Aorta (tissue), 5 donors: ENCODE results near the gene RASGEF1C. TPM values are rescaled to one million over a fixed set of nuclear protein-coding genes. Genes with fewer than 3 reads are reported as not detected.

Source experiments
- ATAC-seq: fragments of 200-7000 bp; cut with Tn5 transposase; one replicate; pipeline ENCODE4 v1.9.1; 2022; ENCODE audit warnings: moderate library complexity; ENCODE audit not compliant: low FRiP score
- DNase-seq, 2 donors: peaks; one replicate each; pipeline ENCODE4 v3.0.0-alpha.2; 2020
- H3K27ac ChIP-seq, 2 donors: one replicate each; pipeline ENCODE4 v1.5.1; 2013; ENCODE audit warnings: low read length in 2 of 2, mild to moderate bottlenecking in 2 of 2, moderate library complexity in 2 of 2, control low read depth in 1 of 2, inconsistent platforms in 1 of 2, low read depth in 1 of 2
- H3K27me3 ChIP-seq, 2 donors: one replicate each; pipeline ENCODE4 v1.6.1; 2013; ENCODE audit warnings: control low read depth in 1 of 2, low read length in 1 of 2, mild to moderate bottlenecking in 1 of 2, moderate library complexity in 1 of 2; ENCODE audit not compliant: insufficient read depth in 2 of 2, control insufficient read depth in 1 of 2
- H3K36me3 ChIP-seq, 2 donors: one replicate each; pipeline ENCODE4 v1.6.1; 2013; ENCODE audit warnings: control low read depth in 1 of 2, low read length in 1 of 2, mild to moderate bottlenecking in 1 of 2; ENCODE audit not compliant: insufficient read depth in 2 of 2, control insufficient read depth in 1 of 2
- H3K4me1 ChIP-seq, 2 donors: one replicate each; pipeline ENCODE4 v1.6.1; 2013; ENCODE audit warnings: low read length in 2 of 2, control low read depth in 1 of 2, mild to moderate bottlenecking in 1 of 2, moderate library complexity in 1 of 2; ENCODE audit not compliant: insufficient read depth in 2 of 2, control insufficient read depth in 1 of 2
- H3K4me3 ChIP-seq, 2 donors: one replicate each; pipeline ENCODE4 v1.5.1; 2013; ENCODE audit warnings: low read length in 2 of 2, control low read depth in 1 of 2, mild to moderate bottlenecking in 1 of 2
- H3K9me3 ChIP-seq: one replicate; pipeline ENCODE4 v1.6.1; 2013; ENCODE audit warnings: mild to moderate bottlenecking, low read length; ENCODE audit not compliant: control insufficient read depth
- whole genome bisulfite sequencing, 2 donors: extraction: QIAGEN DNeasy Blood & Tissue Kit; methylation state at CpG; one replicate each; pipeline ENCODE4 v1.1.7; 2013; 5-methylcytosine and 5-hydroxymethylcytosine counted together
- intact Hi-C, 2 donors: fragments of 100-400 bp; cut with DNase I; formaldehyde crosslinking; loops; one replicate each; pipeline versions ENCODE4 v1.14.2 to v1.15.0; 2022
- polyA plus RNA-seq, 2 donors: library from polyadenylated mRNA; stranded (reverse); fragments of 200-250 nt; gene quantifications; one replicate each; pipeline ENCODE4 v1.2.3, GENCODE V29; 2013
- total RNA-seq, 2 donors: library from RNA; stranded (reverse); fragmentation: NEBNext Ultra II Directional; extraction: Animal tissue kit (Norgen Biotek cat#: 25700); gene quantifications; one replicate each; pipeline ENCODE4 v1.2.1, GENCODE V29; 2021
- donor health status: healthy with polysubstance abuse.
- donor health status: Bipolar disorder and iron deficiency.
- donor health status: DM: no; HTN: no; CAD: no.
- donor health status: DM: no; HTN: no; CAD: no.
- donor health status: DM: yes; HTN: yes; CAD: no.

Gene RASGEF1C
- total and polyA plus RNA-seq, 4 donors: 0.66 to 1.2 TPM; not detected in 2

DNA sequence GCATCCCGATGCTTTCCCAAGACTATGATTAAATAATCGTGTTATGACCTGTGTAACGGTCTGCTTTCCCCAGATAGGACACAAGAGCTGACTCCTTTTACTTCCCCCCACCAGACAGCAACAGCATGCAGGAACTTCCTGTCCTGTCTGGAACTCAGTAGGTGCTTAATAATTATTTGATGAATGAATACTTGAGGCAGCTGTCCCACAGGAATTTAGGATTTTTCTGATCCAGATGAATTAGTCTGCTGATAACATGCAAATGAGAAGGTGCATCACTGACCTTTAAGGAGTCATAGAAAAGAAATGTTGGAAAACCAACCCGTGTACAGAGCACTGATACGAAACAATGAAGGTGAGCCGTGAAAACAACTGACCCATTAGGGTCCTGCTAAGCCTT lies 149.7 kb downstream of the RASGEF1C start:
- WGBS, 2 donors: 89 to 92% methylated on average over 6 of the region's 6 CpGs
- no peak for ATAC-seq
- intact Hi-C loops: no loop called here

GRCh38 chr5:180056153-180056552 lies 152.9 kb downstream of the RASGEF1C start:
- no peaks in the 10 kb centered on the region for H3K9me3 ChIP-seq
- DNase-seq (no peak), ATAC-seq (no peak)
- WGBS, 2 donors: 99 to 100% methylated on average over 1 of the region's 1 CpG
- H3K4me1 ChIP-seq: no peaks in the 10 kb centered on the region
- H3K27ac ChIP-seq: no peak overlapping the region
- no peaks in the 10 kb centered on the region for H3K36me3 ChIP-seq
- intact Hi-C loops: no loop called here
- no peaks in the 10 kb centered on the region for H3K27me3 ChIP-seq
- no peak overlapping the region for H3K4me3 ChIP-seq

More for the DNA sequence above, 149.7 kb downstream of the RASGEF1C start:
- Histone ChIP-seq H3K27ac (no peak overlapping the region), H3K9me3 (no peaks in the 10 kb centered on the region), H3K4me1 (no peaks in the 10 kb centered on the region), H3K27me3 (no peaks in the 10 kb centered on the region), H3K4me3 (no peak overlapping the region), H3K36me3 (no peaks in the 10 kb centered on the region)
- DNase-seq: no peak

- Histone ChIP-seq H3K9me3 (no peaks in the 10 kb centered on the region), H3K27me3 (no peaks in the 10 kb centered on the region), H3K4me3 (no peak overlapping the region), H3K4me1 (no peaks in the 10 kb centered on the region), H3K36me3 (no peaks in the 10 kb centered on the region), H3K27ac (no peak overlapping the region)
- intact Hi-C loops: no loop called here
- WGBS, 2 donors: 87% methylated on average over 6 of the region's 6 CpGs
- DNase-seq: no peak
- no peak for ATAC-seq
Observed at GRCh38 chr5:180054226-180054625, 154.8 kb downstream of the RASGEF1C start.

DNA sequence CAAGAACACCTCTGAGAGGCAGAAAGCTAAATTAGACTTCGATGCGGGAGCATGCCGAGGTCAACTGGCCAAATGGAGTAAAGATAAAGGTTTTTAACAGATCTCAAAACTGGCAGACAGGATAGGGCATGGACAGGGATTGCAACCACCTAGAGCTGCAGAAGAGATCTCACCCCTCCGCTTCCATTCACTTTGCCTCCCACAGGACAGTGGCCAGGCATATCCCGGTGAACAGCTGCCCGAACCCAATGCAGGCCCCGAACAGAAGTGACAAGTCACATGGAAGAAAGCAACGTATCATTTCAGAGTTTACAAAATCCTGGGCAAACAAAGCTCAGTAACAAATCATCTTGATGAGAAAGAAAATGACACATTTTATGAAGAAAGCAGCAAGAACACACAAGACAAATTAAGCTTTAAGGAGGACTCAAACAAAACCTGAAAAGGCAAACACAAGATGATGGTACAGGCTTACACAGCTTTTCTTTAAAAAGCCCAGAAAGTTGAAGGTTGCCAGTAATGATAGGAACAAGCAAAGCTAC lies 155.9 kb downstream of the RASGEF1C start:
- no peaks in the 10 kb centered on the region for H3K4me1 ChIP-seq
- 57 to 66% methylated on average over 8 of the region's 8 CpGs for WGBS, 2 donors

DNA sequence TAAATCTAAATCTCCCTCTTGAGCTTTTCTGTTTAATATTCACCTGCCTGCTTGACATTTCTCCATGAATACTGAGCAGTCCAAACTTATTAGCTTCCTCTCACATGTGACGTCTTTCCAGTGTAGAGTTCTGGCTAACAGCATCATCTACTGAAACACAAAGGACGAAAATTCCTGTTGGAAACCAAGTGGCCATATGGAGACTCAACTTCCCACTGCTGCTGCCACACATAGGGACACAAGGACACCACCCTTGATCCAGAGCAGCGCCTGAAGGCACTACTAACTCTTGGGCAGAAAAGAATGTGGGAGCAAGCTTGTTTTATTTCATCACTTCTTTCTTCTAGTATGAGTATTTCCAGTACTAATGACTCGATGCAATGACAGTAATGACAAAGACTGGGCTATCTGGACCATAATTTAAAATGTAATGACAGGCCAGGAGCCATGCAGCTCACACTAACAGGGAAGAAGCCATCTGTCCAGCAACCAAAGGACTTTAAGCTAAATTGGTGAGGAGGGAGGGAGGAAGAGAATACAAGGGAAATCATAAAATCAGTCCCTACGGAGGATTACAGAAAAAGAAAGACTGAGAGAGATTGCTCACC lies 156.7 kb downstream of the RASGEF1C start:
- ATAC-seq (no peak), DNase-seq (no peak)
- Histone ChIP-seq H3K27ac (no peak overlapping the region), H3K27me3 (no peaks in the 10 kb centered on the region), H3K9me3 (no peaks in the 10 kb centered on the region), H3K4me3 (no peak overlapping the region), H3K36me3 (no peaks in the 10 kb centered on the region), H3K4me1 (no peaks in the 10 kb centered on the region)
- 92 to 93% methylated on average over 5 of the region's 5 CpGs for WGBS, 2 donors
- intact Hi-C loops: no loop called here

More for the DNA sequence above, 155.9 kb downstream of the RASGEF1C start:
- no peaks in the 10 kb centered on the region for H3K27me3 ChIP-seq
- no peak for DNase-seq
- no peak overlapping the region for H3K27ac ChIP-seq
- intact Hi-C loops: no loop called here
- no peak for ATAC-seq
- H3K4me3 ChIP-seq: no peak overlapping the region
- H3K9me3 ChIP-seq: no peaks in the 10 kb centered on the region
- no peaks in the 10 kb centered on the region for H3K36me3 ChIP-seq

Other genes with a start within 250 kb of the RASGEF1C start
- 10 to 100 TPM; 71.7 to 95.8 TPM for gene RNF130, start 137.5 kb downstream of the RASGEF1C start, total RNA-seq
- gene RNF130, start 137.5 kb downstream of the RASGEF1C start, polyA plus RNA-seq: 10 to 100 TPM; 72.2 to 82.1 TPM
- 10 to 100 TPM; 31.4 to 36.4 TPM for gene MAPK9, start 82.9 kb upstream of the RASGEF1C start, total RNA-seq
- gene MAPK9, start 82.9 kb upstream of the RASGEF1C start, polyA plus RNA-seq: 10 to 100 TPM; 15.8 to 22.0 TPM
- gene GFPT2, start 144.1 kb upstream of the RASGEF1C start, total RNA-seq: 10 to 100 TPM; 60.1 to 60.2 TPM
- gene GFPT2, start 144.1 kb upstream of the RASGEF1C start, polyA plus RNA-seq: 1 to 10 TPM; 1.1 to 3.7 TPM